Measurements from ENCODE around the gene ZDHHC18. TPM values are rescaled to one million over a fixed set of nuclear protein-coding genes. Genes with fewer than 3 reads are reported as not detected.
"Not testable (repeated sequence)": the region's sequence is repeated elsewhere in the genome, so short reads cannot be mapped to it uniquely, and the experiment has no call there.

The ZDHHC18 gene
- total and polyA plus RNA-seq, 3 donors from 2014 or later: 17.9 to 30.7 (median 20.6) TPM

- H3K4me1 ChIP-seq: no peaks in the 10 kb centered on the region
- WGBS, 2 donors: 92 to 96% methylated on average over 13 of the region's 13 CpGs
- H3K27ac ChIP-seq: no peak overlapping the region
- intact Hi-C loops (cut with DNase I; ENCODE audit: low total_unique reads): no loop called here
- no peaks in the 10 kb centered on the region for H3K9me3 ChIP-seq
- H3K27me3 ChIP-seq: no peaks in the 10 kb centered on the region
- TF ChIP-seq CTCF (IDR thresholded peaks at IDR 0.05) (no peak), POLR2A (IDR thresholded peaks at IDR 0.05) (no peak)
- H3K4me3 ChIP-seq: no peak overlapping the region
- no peak for DNase-seq
- no peaks in the 10 kb centered on the region for H3K36me3 ChIP-seq (ENCODE audit: low read depth, missing control alignments)
Measured at GRCh38 chr1:26844424-26845196, 18.1 kb downstream of the ZDHHC18 start.

GRCh38 chr1:26847826-26848225 lies 21.3 kb downstream of the ZDHHC18 start:
- H3K36me3 ChIP-seq (ENCODE audit: low read depth, missing control alignments); intact Hi-C loops (cut with DNase I; ENCODE audit: low total_unique reads); H3K4me1 ChIP-seq; DNase-seq; H3K4me3 ChIP-seq; H3K27me3 ChIP-seq; H3K9me3 ChIP-seq; H3K27ac ChIP-seq: not testable (repeated sequence)
- 89 to 90% methylated on average over 6 of the region's 6 CpGs for WGBS, 2 donors

GRCh38 chr1:26848499-26848898 lies 22.0 kb downstream of the ZDHHC18 start:
- DNase-seq: no peak
- intact Hi-C loops (cut with DNase I; ENCODE audit: low total_unique reads): no loop called here
- Histone ChIP-seq H3K4me1 (no peaks in the 10 kb centered on the region), H3K27ac (no peak overlapping the region), H3K4me3 (no peak overlapping the region), H3K36me3 (ENCODE audit: low read depth, missing control alignments) (no peaks in the 10 kb centered on the region), H3K9me3 (no peaks in the 10 kb centered on the region), H3K27me3 (no peaks in the 10 kb centered on the region)
- no peak for TF ChIP-seq CTCF (IDR thresholded peaks at IDR 0.05)
- no peak for TF ChIP-seq POLR2A (IDR thresholded peaks at IDR 0.05)
- WGBS, 2 donors: 88 to 90% methylated on average over 9 to 10 of the region's 10 CpGs

- DNase-seq: no peak
- no peaks in the 10 kb centered on the region for H3K27me3 ChIP-seq
- TF ChIP-seq POLR2A (IDR thresholded peaks at IDR 0.05): no peak
- TF ChIP-seq CTCF (IDR thresholded peaks at IDR 0.05): no peak
- H3K36me3 ChIP-seq (ENCODE audit: low read depth, missing control alignments): no peaks in the 10 kb centered on the region
- intact Hi-C loops (cut with DNase I; ENCODE audit: low total_unique reads): no loop called here
- H3K27ac ChIP-seq: no peak overlapping the region
- WGBS, 2 donors: 76 to 79% methylated on average over 4 to 10 of the region's 10 CpGs
- H3K9me3 ChIP-seq: no peaks in the 10 kb centered on the region
- H3K4me1 ChIP-seq: no peaks in the 10 kb centered on the region
- H3K4me3 ChIP-seq: no peak overlapping the region
Measured at GRCh38 chr1:26848941-26849774, 22.7 kb downstream of the ZDHHC18 start.

- H3K9me3 ChIP-seq: no peaks in the 10 kb centered on the region
- no peak for TF ChIP-seq POLR2A (IDR thresholded peaks at IDR 0.05)
- TF ChIP-seq CTCF (IDR thresholded peaks at IDR 0.05): no peak
- intact Hi-C loops (cut with DNase I; ENCODE audit: low total_unique reads): no loop called here
- WGBS, 2 donors: 88 to 90% methylated on average over 12 of the region's 12 CpGs
- no peak overlapping the region for H3K4me3 ChIP-seq
- no peaks in the 10 kb centered on the region for H3K27me3 ChIP-seq
- H3K4me1 ChIP-seq: no peaks in the 10 kb centered on the region
- no peak overlapping the region for H3K27ac ChIP-seq
- no peaks in the 10 kb centered on the region for H3K36me3 ChIP-seq (ENCODE audit: low read depth, missing control alignments)
- no peak for DNase-seq
Measured at GRCh38 chr1:26851106-26851684, 24.7 kb downstream of the ZDHHC18 start.
